ENCODE data around the gene VBP1.
"Not testable (repeated sequence)": the region's sequence is repeated elsewhere in the genome, so short reads cannot be mapped to it uniquely, and the experiment has no call there.

VBP1 gene, protein sequence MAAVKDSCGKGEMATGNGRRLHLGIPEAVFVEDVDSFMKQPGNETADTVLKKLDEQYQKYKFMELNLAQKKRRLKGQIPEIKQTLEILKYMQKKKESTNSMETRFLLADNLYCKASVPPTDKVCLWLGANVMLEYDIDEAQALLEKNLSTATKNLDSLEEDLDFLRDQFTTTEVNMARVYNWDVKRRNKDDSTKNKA

DNA sequence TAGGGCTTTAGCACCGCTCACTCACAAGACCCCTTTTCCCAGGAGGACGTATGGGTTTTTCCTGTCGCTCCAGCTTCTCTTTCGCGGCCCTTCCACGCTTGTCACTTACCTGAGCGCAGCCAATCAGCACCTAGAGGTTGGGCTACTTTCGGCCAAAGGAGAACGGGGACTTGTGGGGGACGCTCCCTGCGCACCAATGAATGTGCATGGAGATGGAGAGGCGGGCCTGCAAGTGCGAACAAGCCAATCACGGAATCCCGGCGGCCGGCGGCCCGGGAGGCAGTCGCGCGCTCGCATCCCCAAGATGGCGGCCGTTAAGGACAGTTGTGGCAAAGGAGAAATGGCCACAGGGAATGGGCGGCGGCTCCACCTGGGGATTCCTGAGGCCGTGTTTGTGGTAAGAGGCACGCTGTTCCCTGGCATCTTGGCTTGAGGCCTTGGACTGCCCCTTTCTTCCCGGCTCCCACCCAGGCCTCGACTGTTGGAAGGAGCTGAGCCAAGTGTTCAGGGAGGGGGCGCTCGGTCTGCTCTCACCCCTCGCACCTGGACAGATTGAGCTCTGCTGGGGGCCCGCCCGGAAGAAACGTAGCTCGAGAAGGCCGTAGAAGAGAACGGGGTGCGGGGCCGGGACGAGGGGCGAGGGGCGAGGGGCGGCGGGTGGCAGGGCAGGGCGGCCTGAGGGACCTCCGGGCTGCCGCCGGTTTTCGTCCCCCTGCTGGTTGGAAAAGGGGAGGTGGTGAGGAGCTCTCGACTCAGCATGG, at the start of gene VBP1:
VBP1 (plus strand) TSS at position 282 of the 761 bp plus-strand sequence; CDS start at position 305, 23 bp downstream.
- DNase-seq = peak; percentile 95

DNA sequence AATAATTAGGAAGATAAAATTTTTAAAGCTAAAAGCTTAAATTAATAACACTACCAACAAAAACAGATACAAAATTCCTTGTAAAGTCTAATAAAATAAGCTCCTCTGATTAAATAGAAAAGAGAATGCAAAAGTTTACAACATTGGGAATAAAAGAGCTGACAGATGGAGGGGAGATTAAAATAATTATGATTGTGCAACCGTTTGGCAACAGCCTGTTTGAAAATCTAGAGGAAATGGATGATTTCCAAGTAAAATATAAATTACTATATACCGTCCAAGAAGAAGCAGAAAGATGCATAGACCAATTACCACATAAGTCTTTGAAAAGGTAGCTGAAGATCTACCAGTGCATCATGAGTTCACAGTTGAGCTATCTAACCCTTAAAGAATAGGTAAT, 46.4 kb upstream of the VBP1 start:
- DNase-seq = peak; percentile 26

DNA sequence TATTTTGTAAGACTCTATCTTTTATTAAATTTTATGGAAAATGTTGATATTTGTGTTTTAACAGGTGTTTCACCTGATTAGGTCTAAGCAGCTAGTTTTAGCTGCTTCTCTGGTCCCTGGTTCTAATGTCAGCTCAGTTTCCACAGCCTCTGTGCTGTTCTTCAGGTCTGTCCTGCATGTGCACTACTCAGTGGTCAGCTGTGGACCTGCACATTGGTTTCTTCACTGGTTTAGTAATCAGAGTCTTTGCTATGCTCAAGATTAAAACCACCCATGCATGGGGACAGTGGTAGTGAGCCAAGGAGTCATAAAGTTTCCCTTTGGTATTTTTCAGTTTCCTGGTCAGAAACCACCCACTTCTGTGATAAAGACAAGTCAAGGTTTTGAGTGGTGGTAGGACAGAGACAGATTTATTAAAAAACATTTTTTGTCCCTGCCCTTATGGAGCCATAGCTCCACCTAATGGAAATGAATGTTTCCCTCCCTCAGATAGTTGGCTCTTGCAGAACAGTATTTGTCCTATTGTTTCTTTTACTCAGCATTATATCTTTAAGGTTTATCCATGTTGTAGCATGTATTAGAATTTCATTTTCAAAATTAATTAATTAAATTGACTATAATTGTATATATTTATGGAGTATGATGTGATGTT, 36.8 kb upstream of the VBP1 start:
- no peak for DNase-seq

DNA sequence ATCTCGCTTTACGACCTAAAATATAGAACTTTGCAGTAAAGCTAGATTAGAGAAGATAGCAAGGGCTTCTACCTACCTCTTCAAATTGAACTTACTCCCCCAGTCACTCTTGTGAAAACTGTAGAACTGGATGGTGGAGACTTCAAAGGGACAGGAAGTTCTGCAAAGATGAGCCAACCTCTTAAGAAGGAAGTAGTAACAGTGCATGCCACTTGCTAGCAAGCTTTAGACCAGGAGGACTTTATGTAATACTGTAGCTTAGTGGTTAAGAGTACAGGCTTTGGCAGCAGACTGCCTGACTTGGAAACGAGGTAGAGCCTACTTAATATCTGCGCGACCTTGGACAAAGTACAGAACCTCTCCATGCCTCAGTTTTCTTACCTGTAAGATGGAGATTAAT, 27.5 kb upstream of the VBP1 start:
- no peak for DNase-seq

DNA sequence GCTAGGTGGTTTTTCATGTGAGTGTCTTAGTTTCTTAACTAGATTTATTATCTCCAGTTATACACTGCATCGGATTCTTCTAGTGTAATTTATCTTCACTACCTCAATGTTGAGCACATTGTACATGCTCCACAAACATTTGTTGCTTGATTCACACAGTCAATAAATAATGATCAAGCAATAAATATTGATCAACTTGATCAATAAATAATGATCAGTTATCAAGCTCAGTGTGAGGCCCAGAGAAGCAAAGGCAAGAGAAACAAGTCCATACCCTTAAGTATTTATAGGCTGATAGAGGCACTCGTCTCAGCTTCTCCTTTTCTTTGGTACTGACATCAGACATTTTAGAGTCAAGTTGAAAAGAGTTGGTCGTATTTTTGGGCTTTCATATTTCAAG, 5.1 kb upstream of the VBP1 start:
- no peak for DNase-seq

DNA sequence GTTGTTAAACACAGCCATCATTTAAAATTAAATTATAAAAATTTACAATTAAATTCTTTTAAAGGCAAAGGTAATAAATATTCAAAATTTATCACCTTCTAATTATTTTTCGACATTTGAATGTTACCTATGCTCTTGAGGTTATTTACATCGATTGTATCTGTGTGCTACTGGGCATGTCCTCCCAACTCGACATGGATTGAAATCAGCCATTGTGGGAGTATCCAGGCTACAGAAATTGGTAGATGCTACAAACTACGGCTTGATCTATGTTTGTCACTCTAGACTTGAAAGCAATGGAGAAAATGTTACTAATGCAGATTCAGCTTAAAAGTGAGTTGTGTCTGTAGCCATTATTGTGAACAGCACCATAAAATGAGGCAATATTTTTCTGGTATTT, 2.5 kb upstream of the VBP1 start:
- DNase-seq = no peak

DNA sequence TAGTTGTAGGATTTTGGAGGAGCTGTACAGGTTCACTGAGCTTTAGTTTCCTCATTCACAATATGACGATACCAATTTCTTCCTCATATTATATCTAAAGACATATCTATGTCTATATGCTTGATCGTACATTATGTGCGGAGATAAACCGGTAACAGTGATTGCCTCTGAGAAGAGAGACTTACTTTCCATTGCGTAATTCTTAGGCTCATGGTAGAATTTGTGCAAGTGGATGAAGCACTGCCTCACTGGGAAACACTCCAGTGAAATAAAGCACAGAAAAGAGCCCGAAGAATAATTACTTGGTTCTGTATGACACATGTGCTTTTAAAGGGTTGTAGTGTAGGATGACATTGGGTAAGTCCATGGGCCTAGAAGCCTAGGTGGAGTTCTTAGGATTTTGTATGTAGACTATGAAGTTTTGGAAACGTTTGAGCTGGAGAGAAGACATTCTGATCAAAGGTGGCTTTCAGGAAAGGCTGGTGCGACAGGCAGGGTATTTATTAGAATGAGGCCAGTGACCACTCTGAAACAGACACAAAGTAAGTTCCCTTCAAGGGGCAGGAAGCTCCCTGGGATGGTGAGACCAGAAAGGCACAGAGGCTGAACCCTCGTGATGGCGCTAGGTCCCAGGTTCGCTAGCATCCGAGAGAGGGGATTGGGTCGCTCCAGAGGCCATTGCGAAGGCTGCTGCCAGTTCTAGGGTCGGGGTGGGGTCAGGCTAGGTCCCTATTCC, 649 bp upstream of the VBP1 start:
- DNase-seq = peak; percentile 12

DNA sequence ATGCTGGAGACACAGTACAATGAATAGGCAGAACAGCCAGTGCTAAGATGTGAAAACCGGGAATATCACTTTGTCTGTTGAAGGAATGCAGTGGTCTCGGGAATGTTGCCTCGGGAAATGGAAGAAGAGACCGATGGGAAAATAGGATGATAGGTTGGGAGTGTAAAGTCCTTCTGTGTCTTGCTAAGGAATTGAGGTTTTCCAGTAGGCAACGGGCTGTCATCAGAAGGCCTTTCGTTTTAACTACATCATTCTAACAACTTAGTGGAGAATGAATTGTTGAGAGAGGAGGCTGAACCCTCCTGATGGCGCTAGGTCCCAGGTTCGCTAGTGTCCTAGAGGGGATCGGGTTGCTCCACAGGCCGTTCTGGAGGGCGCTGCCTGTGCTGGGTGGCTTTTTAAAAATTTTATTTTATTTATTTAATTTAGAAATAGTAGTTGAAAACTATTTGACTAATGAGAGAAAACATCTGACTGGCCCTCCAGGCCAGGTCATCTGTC, 730 bp downstream of the VBP1 start:
- no peak for DNase-seq

DNA sequence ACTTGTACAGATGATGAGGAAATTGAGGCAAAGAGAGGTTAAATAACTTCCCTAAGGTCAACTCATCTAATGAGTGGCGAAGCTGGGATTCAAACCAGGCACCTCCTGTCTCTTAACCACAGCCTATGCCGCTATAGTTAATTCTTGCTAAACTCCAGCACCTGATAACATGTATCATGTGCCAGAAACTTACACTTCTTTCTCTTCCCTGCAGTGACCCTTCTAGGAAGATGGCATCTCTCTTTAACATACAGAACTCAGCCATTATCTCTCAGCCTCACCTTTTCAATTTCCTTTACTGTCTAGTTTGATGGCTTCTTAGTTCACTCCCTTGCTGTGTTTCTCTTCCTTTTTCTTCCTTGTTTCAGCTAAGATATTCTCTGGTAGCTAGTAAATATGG, 2.5 kb downstream of the VBP1 start:
- no peak for DNase-seq

DNA sequence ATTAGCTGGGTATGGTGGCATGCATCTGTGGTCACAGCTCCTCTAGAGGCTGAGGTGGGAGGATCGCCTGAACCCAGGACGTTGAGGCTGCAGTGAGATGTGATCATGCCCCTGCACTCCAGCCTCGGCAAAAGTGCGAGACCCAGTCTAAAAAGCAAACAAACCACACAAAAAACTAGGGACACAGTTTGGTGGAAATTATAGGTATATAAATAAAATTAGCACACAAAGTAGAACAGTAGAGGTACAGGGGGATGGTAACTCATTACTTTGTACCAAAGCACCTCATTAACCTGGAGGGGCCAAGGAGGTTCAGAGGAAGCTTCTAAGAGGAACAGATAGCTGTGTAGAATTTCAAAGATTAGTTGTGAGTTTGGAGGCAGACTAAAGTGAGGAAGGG, 5.1 kb downstream of the VBP1 start:
- no peak for DNase-seq

DNA sequence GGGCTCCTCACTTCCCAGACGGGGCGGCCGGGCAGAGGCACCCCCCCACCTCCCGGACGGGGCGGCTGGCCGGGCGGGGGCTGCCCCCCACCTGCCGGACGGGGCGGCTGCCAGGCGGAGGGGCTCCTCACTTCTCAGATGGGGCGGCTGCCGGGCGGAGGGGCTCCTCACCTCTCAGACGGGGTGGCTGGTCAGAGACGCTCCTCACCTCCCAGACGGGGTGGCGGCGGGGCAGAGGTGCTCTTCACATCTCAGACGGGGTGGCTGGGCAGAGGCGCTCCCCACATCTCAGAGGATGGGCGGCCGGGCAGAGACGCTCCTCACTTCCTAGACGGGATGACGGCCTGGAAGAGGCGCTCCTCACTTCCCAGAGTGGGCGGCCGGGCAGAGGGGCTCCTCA, 7.5 kb downstream of the VBP1 start:
- not testable (repeated sequence) for DNase-seq

DNA sequence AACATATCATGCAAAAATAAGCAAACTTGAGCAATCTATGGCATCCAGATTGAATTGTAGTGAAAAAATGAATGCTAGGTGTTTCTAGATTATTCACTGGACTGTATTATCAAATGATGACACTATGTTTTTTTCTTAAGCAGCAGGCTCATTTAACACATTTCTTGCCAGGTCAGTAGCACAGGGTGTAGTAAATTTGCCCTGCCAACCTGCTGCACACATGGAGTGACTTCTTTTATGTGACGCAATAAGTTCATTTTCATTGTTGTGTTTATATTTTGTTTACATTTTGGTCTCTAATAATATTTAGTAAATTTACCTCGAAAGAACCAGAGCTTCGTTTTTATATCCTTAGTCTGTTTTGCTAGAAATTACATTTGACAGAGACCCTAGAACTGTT, 9.5 kb downstream of the VBP1 start:
- no peak for DNase-seq

DNA sequence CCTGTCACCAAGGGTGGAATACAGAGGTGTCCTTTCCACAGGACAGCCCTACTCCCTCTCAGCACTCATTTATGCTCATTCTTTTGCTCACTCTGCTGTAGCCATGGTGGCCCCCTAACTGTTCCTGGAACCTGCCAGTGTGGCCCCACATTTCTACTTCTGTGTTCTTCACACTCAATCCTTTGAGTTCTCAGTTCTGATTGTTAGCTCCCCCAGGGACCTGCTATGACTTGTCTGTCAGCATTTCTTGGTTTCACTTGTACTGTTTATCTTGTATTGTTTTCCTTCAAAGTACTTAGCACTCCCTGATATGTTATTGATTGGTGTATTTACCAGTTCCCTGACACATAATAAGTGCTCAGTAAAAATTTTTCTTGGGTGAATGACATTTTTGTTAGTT, 14.9 kb downstream of the VBP1 start:
- DNase-seq = no peak

DNA sequence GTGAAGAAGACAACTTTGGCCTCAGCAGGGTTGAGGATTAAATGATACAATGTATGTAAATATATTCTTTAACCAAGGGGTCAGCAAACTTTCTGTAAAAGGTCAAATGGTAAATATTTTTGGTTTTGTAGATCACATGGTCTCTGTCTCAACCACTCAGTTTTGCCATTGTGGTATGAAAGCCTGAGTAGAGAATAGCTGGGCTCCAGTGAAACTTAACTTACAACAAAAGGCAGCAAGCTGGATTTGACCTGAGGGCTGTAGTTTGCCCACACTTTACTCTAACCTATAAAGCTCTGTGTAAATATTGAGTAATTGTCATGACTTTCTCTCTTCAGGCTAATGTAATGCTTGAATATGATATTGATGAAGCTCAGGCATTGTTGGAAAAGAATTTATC, 19.6 kb downstream of the VBP1 start:
- no peak for DNase-seq

DNA sequence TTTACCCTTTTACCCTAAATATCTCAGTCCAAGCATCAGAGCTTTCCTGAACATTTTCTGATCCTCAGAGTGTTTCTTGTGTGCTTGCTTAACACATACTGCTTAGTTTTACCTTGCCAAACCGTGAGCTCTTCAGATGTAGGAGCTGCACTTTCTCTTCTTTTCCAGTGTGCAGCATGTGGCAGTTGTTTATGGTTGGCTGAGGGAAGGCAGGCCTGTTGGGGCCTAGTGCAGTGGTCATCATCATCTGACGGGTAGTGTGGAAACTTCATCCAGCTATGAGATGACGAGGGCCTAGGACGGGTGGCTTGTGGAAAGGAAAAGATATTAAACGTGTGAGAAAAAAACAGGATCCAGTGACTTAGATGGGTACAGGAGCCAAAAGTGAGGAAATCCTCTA, 21.5 kb downstream of the VBP1 start:
- no peak for DNase-seq

DNA sequence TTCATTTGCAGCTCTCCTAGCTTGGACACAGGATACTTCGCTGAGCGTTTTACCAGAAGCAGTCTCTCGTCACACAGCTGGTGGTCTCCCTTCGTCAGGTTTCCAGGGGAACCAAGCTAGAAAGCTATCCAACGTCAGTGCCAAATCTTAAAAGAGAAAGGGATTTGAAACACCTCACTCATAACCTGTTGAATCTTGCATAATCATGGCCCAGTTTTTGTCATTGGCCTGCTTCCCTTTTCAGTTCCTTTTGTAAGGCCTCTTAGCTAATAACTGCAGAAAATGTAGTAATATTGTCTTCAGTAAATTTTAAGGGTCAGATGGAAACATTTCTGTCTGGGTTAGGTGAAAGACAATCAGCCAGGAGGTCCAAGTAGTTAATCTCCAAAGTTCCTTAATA, 26.0 kb downstream of the VBP1 start:
- DNase-seq = no peak

DNA sequence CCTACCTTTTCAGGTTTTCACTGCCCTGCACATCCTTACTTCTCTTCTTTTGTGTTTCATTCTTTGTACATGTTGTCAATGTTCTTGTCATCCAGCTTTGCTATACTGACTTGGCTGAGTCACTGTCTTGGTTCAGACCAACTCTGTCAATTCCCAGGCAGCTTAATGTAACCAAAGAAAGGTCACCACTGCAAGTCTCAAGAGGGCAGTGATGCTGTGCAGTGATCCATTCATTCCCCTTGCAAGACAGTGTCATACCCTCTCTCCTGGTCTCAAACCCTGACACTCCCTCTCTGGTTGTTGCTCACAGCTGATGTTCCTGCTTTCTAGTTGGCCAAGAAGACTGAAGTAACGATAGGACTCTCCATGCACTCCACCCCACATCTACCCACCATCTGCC, 30.5 kb downstream of the VBP1 start:
- DNase-seq = no peak

DNA sequence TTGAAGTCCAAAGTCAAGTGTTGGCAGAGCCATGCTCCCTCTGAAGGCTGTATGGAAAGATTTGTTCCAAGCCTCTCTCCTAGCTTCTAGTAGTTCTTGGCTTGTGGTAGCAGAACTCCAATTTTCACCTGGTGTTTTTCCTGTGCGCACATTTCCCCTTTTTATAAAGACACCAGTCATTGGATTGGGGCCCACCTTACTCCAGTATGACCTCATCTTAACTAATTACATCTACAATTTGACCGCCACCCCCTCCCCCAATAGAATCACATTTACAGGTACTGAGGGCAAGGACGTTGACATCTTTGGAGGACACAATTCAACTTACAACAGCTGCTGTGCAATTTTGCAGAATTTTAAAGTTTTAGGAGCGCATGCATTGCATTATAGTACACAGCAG, 31.2 kb downstream of the VBP1 start:
- DNase-seq = no peak

DNA sequence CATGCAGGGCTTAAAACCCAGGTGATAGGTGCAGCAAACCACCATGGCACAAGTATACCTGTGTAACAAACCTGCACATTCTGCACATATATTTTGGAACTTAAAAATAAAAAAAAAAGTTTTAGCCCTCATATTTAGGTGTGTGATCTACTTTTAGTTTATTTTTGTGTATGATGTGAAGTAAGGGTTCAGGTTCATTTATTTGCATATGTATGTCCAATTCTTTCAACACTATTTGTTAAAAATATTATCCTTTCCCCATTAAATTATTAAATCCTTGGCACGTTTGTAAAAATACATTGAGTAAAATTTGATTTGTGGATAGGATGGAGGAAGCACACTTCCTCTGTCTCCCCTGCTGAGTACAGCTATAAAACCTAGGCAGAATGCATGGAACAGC, 35.1 kb downstream of the VBP1 start:
- no peak for DNase-seq

DNA sequence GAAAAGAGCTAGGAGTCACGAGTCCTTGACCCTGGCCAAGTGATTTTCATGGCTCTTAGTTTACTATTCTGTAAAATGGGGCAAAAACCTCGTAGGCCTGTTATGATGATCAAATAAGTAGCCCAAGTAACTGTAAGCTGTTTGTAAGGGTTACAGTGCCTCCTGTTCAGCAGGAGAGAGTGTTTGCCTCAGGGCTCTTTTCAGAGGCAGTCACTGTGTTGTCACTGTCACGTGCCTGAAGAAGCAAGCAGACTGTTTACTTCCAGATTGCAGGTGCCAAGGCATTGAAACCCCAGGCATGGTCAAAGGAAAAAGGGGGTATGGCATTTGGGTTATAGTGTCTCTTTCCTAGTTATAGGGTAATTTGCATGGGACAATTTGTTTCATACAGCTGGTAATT, 43.5 kb downstream of the VBP1 start:
- no peak for DNase-seq

DNA sequence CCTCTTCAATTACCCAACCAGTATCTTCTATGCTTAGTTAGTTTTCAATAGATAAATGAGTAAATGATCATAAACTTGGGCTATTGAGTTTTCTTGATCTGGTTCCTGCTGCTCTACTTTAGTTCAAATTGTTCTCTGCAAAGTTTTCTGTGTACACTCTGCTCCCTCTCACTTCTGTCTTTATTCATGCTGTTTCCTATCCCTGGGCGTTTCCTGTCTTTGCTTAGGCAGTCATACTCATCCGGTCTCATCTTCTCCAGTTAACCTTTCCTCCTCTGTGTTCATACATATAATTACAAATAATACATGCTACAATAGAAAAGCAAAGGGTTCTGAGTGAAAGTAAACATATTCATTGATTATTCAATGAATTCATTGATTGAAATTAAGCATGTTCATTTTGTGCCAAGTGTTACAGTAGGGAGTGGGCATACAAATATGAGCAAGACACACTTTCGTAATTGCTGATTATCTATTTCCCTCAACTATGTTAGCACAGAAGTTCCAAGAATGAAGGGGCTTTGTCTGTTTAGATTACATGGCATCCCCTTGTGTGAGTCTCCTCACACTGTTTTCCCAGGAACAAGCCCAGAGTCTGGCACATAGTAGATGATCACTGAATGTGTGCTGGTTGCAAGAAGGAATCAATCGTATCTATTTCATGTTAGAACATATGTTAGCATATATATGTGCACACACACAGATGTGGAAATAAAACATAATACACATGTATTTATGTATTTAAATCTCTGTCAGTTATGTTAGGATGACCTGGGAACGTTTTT, 46.9 kb downstream of the VBP1 start:
- DNase-seq = no peak

DNA sequence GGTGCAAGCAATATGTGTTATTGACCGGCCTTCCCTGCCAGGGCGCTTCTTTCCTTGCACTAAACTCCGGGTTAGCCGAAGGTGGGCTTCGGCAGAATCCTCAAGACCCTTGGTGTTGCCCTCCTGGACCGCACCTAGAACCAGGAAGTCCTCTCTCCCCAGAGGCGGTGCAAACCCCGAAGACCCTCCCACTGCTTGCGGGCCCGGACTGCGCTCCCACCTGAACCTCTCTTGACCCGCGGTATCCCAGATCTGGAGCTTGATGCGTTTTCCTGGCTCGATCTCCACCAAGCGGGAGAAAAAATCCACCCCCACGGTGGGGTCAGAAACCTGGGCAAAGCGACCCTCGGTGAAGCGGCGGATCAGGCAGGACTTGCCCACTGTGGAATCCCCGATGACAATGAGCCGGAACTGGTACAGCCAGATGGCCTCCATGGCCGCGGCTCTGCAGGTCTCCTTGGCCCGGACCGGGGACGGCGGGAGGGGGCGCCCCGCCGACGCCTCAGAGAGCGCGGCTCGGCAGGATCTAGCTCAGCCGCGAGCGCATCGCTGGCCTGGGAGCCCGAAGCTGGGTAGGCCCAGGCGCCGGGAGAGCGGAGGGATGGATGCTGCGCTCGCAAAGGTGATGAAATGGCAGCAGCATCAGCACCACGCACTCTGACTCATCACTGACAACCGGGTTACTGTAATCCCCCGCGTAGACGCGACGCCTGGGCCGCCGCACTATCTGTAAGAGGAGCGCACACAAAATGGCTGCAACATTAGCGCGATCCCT, 47.8 kb downstream of the VBP1 start, which contains the start of gene RAB39B:
RAB39B (minus strand) TSS at position 638 of the 775 bp plus-strand sequence; CDS start at position 435, 203 bp downstream.
- peak; percentile 66 for DNase-seq

Data from DMS 273 treated with DMSO at 0.1 percent for 48 hours (cell line).